ENCODE measurements around the gene APOBEC2.

Gene APOBEC2

DNA sequence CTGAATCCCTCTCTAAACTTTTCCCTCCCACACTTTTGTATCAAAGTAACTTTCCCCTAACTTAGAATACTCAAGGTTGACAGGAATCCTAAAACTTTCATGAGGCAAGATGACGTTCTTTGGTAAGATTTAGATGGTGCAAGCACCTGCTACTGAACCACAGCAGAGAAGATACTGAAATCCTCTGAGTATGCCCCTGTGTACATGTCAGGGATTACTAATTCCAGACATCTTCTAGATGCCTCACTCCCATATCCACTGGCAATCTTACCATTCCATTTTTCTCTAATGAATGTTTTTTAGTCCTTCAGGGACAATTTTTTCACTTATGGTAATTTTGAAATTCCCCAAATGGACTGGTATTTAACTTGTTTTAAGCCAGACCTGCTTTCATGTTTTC, 9.1 kb downstream of the APOBEC2 start:
- no peak for DNase-seq

DNA sequence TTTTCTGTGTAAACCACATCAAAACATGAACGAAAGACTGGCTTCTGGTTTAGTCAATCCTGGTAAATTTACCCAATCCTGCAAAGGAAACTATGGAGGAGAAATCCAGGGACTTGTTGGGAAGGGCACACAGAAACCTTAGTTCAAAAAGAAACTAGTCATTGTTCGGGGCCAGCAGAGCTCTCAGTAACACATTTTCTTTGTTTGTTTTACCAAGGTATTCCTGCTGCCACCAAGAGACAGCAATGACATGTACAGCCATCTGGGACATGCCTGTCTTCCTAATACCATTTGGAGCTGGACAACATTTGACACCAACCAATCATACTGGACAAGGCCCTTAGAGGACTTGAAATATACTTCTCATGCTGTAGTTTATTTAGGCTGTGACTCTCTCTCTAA, 10.9 kb downstream of the APOBEC2 start:
- DNase-seq, result no peak

DNA sequence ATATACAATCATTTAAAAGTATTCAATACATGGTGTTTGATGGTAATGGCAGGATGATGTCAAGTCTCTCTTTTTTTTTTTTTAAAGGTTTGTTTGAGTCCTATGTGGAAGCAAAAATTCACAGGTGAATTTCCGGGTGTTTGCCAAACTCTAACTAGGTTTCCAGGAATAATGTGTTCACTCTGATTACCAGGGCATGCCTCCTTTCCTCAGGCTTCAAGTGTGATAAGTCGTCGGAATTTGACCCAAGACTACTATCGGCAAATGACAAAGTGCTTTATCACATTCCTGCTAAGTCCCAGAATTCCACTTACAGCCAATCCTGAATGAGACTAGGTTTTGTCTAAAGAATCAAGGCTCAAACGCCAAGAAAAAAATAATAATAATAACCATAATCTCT, 11.8 kb downstream of the APOBEC2 start:
- no peak for DNase-seq

DNA sequence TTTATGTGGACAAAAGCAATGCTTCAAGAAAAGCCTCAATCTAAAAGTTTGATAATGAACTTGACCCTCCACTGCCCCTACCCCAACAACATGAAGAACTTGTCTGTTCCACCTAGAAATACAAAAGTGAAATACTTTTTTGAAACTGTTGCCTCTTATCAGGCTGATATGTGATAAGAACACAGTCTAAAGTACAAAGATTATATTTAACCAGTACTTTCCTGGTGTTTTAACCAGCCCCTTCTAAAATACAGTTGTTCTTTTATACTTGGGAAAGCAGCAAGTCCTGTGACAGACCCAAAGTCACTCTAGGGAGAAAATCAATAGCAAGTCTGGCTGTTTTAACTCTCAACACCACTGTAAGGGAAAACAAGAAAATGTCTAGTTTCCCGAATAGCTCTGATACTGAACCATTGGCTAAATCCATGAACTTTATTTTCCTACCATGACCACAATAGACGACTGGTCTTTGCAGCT, 12.6 kb downstream of the APOBEC2 start:
- no peak for DNase-seq

DNA sequence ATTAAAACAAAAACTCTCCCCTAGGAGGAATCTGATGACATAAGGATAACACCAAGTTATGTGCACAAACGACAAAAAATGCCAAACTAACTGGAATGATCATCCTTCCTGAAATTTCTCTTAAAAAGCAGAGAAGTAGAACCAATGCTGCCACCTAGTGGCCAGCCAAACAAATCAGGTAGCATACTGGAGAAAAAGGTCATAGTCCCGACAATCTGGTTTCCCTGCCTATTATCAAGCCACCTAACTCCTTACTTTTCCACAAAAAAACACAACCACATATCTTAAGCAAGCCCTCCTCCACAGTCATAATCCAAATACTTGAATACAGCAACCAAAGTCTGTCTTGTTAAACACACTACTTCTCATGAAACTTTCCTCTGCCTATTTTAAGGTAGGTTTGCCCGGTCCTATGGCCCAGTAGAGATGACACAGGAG, 13.9 kb downstream of the APOBEC2 start:
- peak; percentile 67 for DNase-seq

DNA sequence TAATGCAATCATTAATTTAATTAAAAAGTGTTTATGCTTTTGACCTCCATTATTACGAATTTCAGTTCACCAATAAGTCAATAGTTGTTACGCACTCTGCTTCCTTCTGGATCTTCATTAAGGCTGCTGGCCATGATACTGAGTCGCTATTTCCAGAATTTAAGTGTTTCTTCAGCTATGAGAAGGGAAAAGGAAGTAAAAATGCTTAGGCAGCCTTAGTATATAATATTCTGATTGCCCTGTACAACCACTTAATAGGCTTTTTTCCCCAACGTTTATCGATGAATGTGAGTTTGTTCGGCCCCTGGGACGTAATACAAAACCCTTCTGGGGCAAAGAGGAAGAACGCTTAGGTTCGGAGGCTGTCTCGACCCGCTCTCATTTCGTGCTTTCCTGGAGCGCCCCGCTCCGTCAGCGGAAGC, 18.5 kb downstream of the APOBEC2 start:
- no peak for DNase-seq

DNA sequence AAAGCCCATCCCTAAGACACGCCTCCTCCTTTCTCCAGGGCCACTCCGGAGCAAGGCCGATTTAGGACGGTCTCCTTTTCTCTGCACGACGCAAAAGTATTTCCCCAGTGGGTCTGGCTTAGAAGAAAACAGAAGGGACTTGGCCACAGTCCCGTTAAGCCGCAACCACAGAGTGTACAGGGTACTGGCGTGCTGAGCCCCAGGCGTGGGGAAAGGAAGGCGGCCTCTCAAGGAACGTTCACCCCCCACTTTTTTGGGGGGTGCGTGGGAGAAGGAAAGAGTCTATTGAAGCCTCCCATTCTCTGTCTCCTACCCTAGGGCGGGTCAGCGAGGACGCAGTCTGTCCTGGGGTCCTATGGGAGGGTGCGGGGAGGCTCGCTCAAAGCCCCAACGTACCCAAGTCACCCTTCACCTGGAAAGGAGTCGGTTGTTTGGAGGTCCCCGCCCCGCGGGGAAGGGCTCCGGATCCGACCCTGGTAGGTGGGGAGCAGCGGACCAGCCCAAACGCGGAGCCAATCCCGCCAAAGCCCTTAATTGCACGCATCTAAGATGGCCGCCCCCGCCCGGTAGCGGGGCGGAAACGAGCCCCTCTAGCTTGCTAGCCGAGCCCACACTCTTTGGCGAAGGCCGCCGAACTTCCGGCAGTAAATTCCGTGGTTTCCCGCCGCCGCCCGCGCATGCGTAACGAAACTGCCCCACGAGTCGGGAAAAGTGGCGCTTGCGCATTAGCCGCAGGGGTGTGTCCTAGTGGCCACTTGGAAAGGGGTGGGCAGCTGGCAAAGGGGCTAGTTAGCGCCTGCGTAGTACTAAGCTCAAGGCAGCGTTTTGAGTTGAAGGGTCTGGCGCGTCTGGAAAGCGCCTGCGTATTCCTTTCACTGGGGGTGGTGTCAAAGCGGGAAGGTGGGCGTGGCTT, 19.2 kb downstream of the APOBEC2 start, which contains the start of gene OARD1:
Gene OARD1 (minus strand): TSS at position 434 of the 913 bp plus-strand sequence. CDS start 722 bp downstream, outside the sequence.
- peak; percentile 100 for DNase-seq

DNA sequence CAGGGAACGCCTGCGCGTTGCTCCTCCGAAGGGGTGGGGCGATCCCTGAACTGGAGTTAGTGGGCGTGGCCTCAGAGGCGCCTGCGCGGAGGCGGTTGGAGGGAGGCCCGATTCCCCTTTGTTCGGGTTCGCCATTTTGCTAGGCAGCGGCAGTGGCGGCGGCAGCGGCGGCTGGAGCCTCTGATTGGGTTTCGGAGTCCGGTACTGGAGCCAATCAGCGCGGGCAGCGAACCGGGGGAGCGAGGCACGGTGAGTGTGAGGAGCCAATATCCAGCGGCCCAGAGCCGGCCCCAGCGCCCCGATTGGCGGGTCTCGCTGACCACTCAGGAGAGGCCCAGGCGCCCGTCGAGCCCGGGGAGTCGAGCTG, 19.8 kb downstream of the APOBEC2 start, which contains the start of gene NFYA:
Gene NFYA (plus strand): TSS at position 139 of the 367 bp plus-strand sequence. CDS start 6,116 bp downstream, outside the sequence.
- DNase-seq, result no peak

DNA sequence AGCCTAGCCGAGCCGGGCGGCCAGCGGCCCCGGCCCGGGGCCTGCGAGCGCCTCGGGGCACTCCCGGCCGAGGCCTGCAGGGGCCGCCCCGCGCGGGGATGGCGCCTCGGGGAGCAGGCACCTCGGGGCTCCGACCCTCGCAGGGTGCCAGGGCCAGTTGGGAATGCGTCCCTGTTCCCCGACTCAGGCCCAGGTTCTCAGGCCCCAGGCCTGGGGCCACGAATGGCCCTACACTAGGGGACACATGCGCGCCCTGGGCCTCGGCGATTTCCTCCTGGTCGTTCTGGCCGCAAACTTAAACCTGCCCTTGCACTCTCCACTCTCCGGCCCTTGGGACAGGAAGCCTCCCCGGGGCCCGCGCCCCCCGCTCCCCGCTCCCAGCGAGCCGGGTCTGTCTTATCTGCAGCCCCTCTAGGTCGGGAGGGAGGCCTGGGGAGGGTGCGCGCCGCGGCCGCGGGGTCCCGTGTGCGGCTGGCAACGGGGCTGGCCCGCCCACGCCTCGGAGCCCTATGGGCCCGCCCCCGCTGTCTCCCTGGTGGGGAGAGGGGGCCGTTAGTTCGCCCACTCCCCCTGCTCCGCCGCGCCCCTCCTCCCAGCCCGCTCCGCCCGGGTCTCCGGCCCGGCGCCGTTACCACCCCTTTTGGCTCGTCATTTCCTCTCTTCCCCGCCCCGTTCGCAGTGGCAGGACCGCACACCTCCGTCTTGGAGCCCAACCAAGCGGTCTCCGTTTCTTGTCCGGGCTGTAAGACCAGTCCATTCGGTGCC, 20.4 kb downstream of the APOBEC2 start:
- peak; percentile 90 for DNase-seq

DNA sequence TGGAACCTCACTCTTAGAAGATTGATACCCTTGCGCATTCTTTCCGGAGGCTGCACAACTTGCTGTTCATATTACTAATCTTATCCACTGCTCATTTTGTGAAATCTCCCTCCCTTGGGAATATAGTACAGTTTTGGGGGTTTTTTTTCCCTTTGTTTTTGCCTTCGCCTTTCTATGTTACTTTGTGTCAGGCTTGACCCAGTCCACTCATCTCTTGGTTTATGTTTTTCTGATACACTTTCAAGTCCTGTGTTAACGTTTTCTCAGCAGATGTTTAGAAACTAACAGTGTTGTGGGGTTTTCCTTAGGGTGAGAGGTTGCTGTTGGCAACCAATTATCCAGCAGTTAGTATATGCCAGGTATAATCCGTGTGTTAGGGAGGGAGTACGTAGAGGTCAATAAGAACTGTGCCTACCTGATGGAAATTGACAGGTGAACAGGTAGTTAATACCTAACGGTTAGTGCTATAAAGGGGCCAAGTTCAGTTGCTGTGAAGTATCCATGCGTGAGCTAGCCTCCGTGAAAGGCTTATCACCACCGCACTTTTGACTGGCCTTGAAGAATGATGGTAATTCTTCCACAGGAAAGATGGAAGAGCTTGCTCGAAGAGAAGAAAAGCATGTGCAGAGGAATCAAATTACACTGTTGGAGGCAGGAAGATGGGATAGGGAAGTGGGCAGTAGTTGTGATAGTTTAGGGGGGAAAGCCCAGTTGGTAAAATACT, 21.1 kb downstream of the APOBEC2 start:
- peak; percentile 9 for DNase-seq

DNA sequence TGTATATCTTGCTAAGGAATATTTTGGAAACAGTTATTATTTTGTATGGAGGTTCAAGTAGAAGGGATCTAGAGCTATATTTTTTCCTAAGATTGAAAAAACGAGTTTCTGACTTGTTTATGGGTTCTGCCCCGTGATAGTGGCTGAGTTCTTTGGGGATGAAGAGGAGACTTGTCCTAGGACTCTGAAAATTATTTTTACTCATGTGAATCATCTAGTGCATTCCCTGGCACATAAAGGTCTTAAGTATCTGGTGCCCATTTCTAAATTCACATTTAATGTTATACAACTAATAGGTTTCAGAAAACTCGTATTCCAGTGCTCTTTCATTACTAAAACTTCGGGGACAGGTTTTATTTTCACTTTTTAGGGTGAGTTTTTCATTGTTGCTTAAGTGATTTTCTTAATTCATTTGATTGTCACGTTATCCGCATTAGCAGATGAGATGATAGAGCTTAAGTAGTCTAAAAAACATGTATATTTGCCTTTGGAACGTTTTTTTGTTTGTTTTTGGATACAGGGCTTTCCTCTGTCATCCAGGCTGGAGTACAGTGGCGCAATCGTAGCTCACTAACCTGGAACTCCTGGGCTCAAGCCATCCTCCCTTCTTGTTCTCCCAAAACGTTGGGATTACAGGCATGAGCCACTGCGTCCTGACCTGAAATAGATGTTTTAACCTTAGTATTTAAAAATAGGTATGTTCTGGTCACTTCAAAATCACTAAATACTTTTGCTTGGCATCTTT, 21.9 kb downstream of the APOBEC2 start:
- no peak for DNase-seq

DNA sequence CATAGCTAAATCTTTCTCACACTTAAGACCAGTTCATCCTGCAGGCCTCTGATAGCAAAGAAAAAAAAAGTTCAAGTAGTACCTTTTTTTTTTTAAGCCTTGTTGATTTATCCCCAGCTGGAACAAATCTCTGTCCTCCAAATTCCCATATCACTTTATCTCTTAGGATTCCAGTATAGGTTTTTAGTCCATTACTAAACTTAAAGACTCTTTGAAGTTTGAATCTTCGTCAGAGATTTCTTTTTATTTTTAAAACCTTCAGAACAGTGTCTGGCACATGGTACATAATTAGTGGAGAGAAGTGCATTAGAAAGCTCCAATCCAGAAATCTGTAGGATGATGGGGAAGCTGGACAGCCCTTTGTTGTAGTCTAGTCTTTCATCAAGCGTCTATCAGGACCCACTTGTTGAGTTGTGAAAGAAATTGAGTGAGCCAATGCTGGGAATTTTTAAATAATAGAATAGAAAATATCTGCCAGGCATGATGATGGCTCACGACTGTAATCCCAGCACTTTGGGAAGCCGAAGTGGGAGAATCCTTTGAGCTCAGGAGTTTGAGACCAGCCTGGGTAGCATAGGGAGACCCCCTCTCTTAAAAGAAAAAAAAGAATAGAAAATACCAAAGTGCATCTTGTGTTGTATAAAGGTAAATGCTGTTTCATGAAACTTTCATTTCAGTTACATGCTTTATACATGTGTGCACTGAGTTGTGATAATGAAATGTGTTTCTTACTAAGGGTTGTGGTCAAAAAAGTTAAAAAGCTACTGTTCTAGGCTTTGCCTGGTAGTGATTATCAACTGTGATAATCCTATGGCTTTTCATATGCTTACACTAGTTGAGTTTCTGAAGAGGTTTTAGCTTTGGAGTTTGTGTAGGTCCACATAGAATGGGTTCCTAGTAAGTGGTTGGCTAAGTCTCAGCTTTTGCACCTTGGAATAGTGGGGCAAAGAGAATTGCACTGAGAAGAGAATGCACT, 22.9 kb downstream of the APOBEC2 start:
- no peak for DNase-seq

DNA sequence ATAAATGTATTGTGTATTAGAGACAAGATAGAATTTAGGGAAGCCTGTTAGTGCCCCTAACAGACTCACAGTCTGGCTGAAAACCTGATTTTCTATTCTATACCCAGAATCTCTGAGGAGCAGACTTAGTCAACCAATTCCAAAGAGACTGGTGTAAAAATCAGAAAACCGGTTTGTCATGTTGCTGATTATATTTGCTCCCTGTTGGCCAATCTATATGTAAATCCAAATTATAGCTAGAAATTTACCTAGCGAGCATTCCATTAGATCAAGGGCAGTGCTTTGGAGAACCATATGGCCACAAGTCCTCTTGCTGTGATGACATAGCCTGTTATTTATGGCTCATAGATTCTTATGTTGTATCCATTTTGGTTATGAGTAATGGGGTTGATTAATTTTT, 24.5 kb downstream of the APOBEC2 start:
- DNase-seq, result no peak

DNA sequence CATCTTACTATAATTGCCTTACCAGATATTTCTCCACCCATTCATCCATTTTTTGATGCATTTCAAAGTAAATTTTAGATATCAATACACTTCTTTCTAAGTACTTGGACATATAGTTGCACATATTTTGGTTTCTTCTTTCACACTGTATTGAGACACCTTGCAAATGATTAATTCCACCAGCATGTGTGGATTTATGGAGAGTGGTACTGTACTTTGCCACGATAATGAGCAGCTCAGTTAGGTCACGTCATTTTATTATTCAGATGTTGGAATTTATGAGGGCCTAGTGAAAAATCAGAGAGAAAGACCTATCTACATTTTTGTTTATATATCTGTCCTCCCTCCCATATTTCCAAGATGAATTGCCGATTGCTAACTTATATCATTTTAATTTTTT, 25.1 kb downstream of the APOBEC2 start:
- DNase-seq, result no peak

DNA sequence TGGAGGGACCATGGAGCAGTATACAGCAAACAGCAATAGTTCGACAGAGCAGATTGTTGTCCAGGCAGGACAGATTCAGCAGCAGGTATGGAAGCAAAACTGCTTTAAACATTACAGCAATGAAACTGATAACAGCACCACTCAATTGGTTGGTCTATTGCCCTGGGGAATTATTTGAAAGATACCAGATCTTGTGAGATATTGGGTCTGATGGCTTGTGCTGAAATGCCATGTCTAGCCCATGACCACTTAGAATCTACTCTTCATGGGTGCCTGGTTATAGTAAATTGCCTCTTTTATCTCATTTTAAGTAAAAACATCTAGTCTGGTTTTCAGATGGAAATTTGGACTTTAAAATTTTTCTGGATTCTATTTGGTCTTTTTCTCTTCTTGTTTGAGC, 26.1 kb downstream of the APOBEC2 start:
- DNase-seq, result no peak

DNA sequence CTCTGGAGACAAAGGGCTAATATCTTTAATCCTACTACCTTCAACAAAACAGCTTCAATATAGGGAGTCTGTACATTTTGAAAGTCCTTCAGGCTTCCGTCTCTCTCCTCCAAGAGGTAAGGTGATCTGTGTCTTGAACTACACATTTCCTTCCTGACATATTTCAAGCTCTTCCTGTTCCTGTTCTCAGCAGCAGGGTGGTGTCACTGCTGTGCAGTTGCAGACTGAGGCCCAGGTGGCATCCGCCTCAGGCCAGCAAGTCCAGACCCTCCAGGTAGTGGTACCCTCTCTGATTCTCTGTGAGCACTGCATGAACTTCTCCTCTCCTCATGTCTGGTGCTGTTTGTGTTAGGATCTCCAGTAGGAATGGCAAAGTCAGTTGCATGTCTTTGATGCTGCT, 27.6 kb downstream of the APOBEC2 start:
- peak; percentile 52 for DNase-seq

DNA sequence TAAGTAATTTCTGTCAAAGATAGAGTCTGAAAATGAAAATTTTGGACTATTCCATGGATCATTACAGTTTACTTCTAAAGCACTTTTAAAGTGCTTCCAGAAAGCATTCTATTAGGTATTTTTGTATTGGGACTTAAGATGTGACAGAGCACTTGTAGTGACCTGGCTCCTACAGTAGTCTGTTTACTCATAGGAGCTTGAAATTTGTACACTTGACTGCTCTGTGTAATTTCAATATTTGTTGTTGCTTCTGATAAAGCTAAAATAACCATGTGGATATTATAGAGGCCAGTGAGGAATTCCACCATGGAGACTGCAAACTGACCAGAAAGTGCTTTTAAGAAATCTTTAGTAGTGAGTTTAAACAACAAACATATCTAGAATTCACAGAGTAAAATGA, 30.1 kb downstream of the APOBEC2 start:
- DNase-seq, result no peak

DNA sequence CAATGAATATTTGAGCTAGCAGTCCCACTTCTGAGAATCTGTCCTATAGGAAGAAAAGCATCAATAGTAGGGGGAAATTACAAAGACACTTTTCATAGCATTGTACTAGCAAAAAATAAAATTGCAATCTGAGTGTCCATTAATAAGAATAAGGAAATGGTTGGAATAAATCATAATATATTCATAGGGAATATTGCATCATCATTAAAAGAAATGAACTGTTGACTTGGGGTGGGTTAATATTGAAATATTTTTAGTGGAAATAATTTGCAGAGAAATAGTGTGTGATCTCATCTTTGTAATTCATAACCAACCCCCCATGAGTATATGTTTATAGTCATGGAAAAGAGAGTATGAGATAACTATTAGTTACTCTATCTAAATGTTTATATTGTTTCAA, 32.2 kb downstream of the APOBEC2 start:
- no peak for DNase-seq

DNA sequence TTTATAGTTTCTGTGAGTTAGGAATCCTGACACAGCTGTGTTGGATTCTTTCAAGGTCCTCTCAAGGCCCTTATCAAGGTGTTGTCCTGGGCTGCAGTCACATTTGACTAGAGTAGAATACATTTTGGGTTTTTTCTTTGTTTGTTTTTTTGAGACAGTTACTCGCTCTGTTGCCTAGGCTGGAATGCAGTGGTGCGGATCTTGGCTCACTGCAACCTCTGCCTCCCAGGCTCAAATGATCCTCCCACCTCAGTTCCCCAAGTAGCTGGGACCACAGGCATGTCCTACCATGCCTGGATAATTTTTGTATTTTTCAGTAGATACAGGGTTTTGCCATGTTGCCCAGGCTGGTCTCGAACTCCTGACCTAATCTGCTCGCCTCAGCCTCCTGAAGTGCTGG, 35.4 kb downstream of the APOBEC2 start:
- no peak for DNase-seq

DNA sequence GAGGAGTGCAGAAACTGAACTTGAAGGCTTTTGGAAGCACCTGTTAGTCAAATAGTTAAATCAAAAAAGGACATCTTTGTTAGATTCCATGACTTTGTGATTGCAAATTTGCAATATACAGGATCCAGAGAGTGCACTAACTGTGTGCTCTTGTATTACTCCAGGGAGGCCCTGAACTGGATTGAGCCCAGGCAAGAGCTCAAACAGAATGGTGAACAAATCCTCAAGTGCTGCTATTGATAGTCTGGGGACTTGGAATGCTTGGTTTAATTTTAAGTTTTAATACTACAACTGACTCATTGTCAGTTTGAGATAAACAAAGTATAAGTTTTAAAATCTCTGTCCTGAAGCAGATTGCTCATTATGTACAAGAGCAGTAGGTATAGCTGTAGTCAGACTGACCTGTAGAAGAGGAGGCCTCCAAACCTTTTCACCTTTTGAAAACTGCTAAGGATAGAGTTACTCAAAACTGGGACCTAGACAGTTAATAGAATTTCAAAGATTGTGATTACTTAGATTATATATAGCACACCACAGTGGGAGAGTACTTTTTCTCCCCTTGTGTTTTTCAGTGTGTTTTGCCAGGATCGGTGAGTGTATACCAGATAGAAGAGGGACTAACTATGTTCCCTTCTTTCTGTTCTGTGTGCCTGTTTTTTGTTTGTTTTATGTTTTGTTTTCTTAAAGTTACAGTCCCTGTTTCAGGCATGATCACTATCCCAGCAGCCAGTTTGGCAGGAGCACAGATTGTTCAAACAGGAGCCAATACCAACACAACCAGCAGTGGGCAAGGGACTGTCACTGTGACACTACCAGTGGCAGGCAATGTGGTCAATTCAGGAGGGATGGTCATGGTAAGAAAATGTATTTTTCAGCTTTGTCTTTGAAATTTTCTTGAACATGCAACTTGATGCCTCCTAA, 38.1 kb downstream of the APOBEC2 start:
- DNase-seq, result no peak
